ENCODE measurements around the gene ACAA2.

GRCh38 chr18:49862656-49863385 lies 49.5 kb upstream of the ACAA2 start:
- TF ChIP-seq POLR2A (IDR thresholded peaks at IDR 0.05) (no peak), POLR2AphosphoS5 (IDR thresholded peaks at IDR 0.05) (no peak)

Data from prostate gland (tissue), 1 donor.